HepG2 (cell line): Measurements from ENCODE around the gene TSC22D4. TPM values are rescaled to one million over a fixed set of nuclear protein-coding genes. Genes with fewer than 3 reads are reported as not detected.

Source experiments
- ATAC-seq: fragments of 200-7000 bp; cut with Tn5 transposase; 3 replicates; pipeline ENCODE4 v1.9.1; 2020; ENCODE audit warnings: mild to moderate bottlenecking, moderate library complexity
- BruUV-seq: library from RNA; stranded (reverse); fragments of 400-500 nt; replicated peaks from 2 replicates; lab custom pipeline; 2021; lab: Mats Ljungman, UMichigan
- CTCF ChIA-PET: fragments of 300-600 bp; formaldehyde crosslinking; extraction: SDS; loops from one replicate; lab custom pipeline; 2021; ENCODE audit warnings: low total read pairs, inconsistent platforms, low intra/inter-chr PET ratio; lab: Yijun Ruan, JAX
- POLR2A ChIA-PET: fragments of 350-600 bp; sonication (Branson Sonifier 250); formaldehyde crosslinking; loops from one replicate; lab custom pipeline; 2020; ENCODE audit warnings: antibody characterized with exemption, inconsistent platforms; lab: Yijun Ruan, JAX
- DNase-seq: peaks from one replicate; pipeline ENCODE4 v3.0.0-alpha.2; 2015; ENCODE audit warnings: low spot score
- FAIRE-seq: peaks from 3 replicates; lab custom pipeline; 2011; peaks lifted over from hg19 to GRCh38; lab: Jason Lieb, UNC
- H2AFZ ChIP-seq: one replicate; pipeline ENCODE4 v1.6.1; 2011; ENCODE audit warnings: low read length, inconsistent platforms
- H3K27ac ChIP-seq: fragments of 300-600 bp; 3 replicates; pipeline ENCODE4 v1.8.0; 2011; ENCODE audit warnings: mixed run types, mild to moderate bottlenecking, mixed read lengths, low read length, inconsistent platforms; ENCODE audit not compliant: insufficient read depth; ENCODE audit errors: extremely low read length
- H3K27me3 ChIP-seq, 2 experiments: fragments of 200-600 bp in 1 of 2; 2 replicates in 1 of 2; 3 replicates in 1 of 2; pipeline versions ENCODE4 v1.6.0 to v1.8.0; 2011; ENCODE audit warnings: low read length in 2 of 2, mild to moderate bottlenecking in 2 of 2, moderate library complexity in 2 of 2, inconsistent platforms in 1 of 2; ENCODE audit not compliant: insufficient read depth in 2 of 2, control insufficient read depth in 1 of 2
- H3K36me3 ChIP-seq, 2 experiments: fragments of 200-600 bp in 1 of 2; replicated peaks in 1 of 2; 2 replicates in 1 of 2; 3 replicates in 1 of 2; pipeline versions ENCODE4 v1.5.1 to v1.8.0; 2011; ENCODE audit warnings: low read length in 2 of 2, inconsistent platforms in 1 of 2; ENCODE audit not compliant: insufficient read depth in 2 of 2, control insufficient read depth in 1 of 2
- H3K4me1 ChIP-seq: 2 replicates; pipeline ENCODE4 v1.5.1; 2012; ENCODE audit warnings: low read length, inconsistent platforms; ENCODE audit not compliant: insufficient read depth
- H3K4me2 ChIP-seq: 2 replicates; pipeline ENCODE4 v1.6.0; 2011; ENCODE audit warnings: low read depth, low read length, inconsistent platforms
- H3K4me3 ChIP-seq, 3 experiments: fragments of 200-600 bp in 1 of 3; sonication (generic), shearing (Covaris generic) in 1 of 3; replicated peaks in 1 of 3; 2 replicates each; pipeline ENCODE4 v1.5.1; 2011 to 2016; ENCODE audit warnings: low read length in 3 of 3, inconsistent platforms in 2 of 3, low read depth in 2 of 3, mild to moderate bottlenecking in 2 of 3, control low read depth in 1 of 3, mixed read lengths in 1 of 3; ENCODE audit not compliant: insufficient read depth in 1 of 3
- H3K79me2 ChIP-seq: one replicate; pipeline ENCODE4 v1.6.1; 2011; ENCODE audit warnings: low read length, inconsistent platforms; ENCODE audit not compliant: insufficient read depth
- H3K9ac ChIP-seq: 2 replicates; pipeline ENCODE4 v1.6.0; 2011; ENCODE audit warnings: mild to moderate bottlenecking, low read depth, low read length, inconsistent platforms; ENCODE audit not compliant: insufficient read depth
- H3K9me3 ChIP-seq: 2 replicates; pipeline ENCODE4 v1.5.1; 2012; ENCODE audit warnings: mild to moderate bottlenecking, low read length
- H4K20me1 ChIP-seq: 2 replicates; pipeline ENCODE4 v1.6.0; 2011; ENCODE audit warnings: inconsistent platforms, mild to moderate bottlenecking, low read length, moderate library complexity; ENCODE audit not compliant: insufficient read depth
- ARID5B ChIP-seq: IDR thresholded peaks from 2 replicates; pipeline ENCODE4 v1.4.0; 2020; ENCODE audit warnings: mild to moderate bottlenecking, missing genetic modification reagents
- BORCS8-MEF2B ChIP-seq: sonication (generic); formaldehyde crosslinking; IDR thresholded peaks from 2 replicates; pipeline ENCODE4 v1.8.0; 2022; ENCODE audit warnings: mild to moderate bottlenecking, missing genetic modification reagents
- EHMT2 ChIP-seq: fragments of 200-600 bp; sonication (generic); IDR thresholded peaks from 2 replicates; pipeline ENCODE4 v1.7.0; 2017; ENCODE audit warnings: antibody characterized with exemption, low read depth, low read length, borderline replicate concordance
- HNRNPLL ChIP-seq: fragments of 200-400 bp; formaldehyde crosslinking; IDR thresholded peaks from 2 replicates; pipeline ENCODE4 v1.6.1; 2017; ENCODE audit warnings: mild to moderate bottlenecking, low read depth, low read length; ENCODE audit not compliant: poor library complexity, severe bottlenecking
- NKX3-1 ChIP-seq: sonication (generic); formaldehyde crosslinking; IDR thresholded peaks from 2 replicates; pipeline ENCODE4 v1.5.0; 2020; ENCODE audit warnings: missing genetic modification reagents
- SSRP1 ChIP-seq: IDR thresholded peaks from 2 replicates; pipeline ENCODE4 v1.6.1; 2016; ENCODE audit warnings: control low read depth
- ZC3H13 ChIP-seq: sonication (generic); formaldehyde crosslinking; IDR thresholded peaks from 2 replicates; pipeline ENCODE4 v1.8.1; 2023; ENCODE audit warnings: mild to moderate bottlenecking, missing genetic modification reagents, moderate library complexity
- ZNF281 ChIP-seq: sonication (generic); formaldehyde crosslinking; IDR thresholded peaks from 2 replicates; pipeline ENCODE4 v1.4.0; 2020; ENCODE audit warnings: missing genetic modification reagents, borderline replicate concordance
- ZNF367 ChIP-seq: sonication (generic); formaldehyde crosslinking; IDR thresholded peaks from 2 replicates; pipeline ENCODE4 v1.4.0; 2020; ENCODE audit warnings: missing genetic modification reagents, borderline replicate concordance
- ZNF614 ChIP-seq: IDR thresholded peaks from 2 replicates; pipeline ENCODE4 v1.6.1; 2018; ENCODE audit warnings: missing biosample characterization, missing genetic modification reagents, inconsistent platforms, borderline replicate concordance
- WGBS: methylation state at CpG from one replicate; pipeline ENCODE4 v1.1.6; 2017; ENCODE audit warnings: low lambda C conversion rate; 5-methylcytosine and 5-hydroxymethylcytosine counted together
- in situ Hi-C: cut with HindIII; loops from 2 replicates; pipeline ENCODE4 v1.10.0; 2017; ENCODE audit warnings: low pct_unique_long_range_greater_than_20kb; ENCODE audit not compliant: extremely low pct_ligation_motif_present
- intact Hi-C: fragments of 100-400 bp; cut with micrococcal nuclease; formaldehyde crosslinking; loops from one replicate; pipeline ENCODE4 v1.10.0; 2022; ENCODE audit not compliant: unreplicated experiment
- polyA plus RNA-seq, 8 experiments: library from polyadenylated mRNA; depleted of rRNA in 3 of 8; stranded (reverse) in 7 of 8; unstranded in 1 of 8; fragments of >200 nt; fragmentation: Illumina TruSeq in 4 of 8; extraction: Trizol in 4 of 8; gene quantifications; 2 replicates each; pipeline versions ENCODE4 v1.2.1 to v1.2.3, GENCODE V29; 2011 to 2016; ENCODE audit warnings: low read depth in 4 of 8, missing spikeins in 1 of 8, mixed read lengths in 1 of 8; ENCODE audit not compliant: insufficient read depth in 1 of 8
- total RNA-seq, 5 experiments: library from RNA; depleted of rRNA; stranded (reverse); fragments of >200 nt; fragmentation: Illumina TruSeq; extraction: Trizol; gene quantifications; 2 replicates each; pipeline ENCODE4 v1.2.3, GENCODE V29; 2016; ENCODE audit warnings: low read depth in 1 of 5
- TF ChIP-seq, protein P1 (sequence below): sonication (generic); formaldehyde crosslinking; IDR thresholded peaks from 2 replicates; pipeline ENCODE4 v1.4.0; 2020; ENCODE audit warnings: missing genetic modification reagents, borderline replicate concordance

Gene TSC22D4
- total and polyA plus RNA-seq, 2 of the 13 experiments (the other 11 are each of a cell fraction or from before 2014, with no cell fraction given), result 7.7 to 8.7 TPM

- ATAC-seq (no peak), FAIRE-seq (no peak), DNase-seq (no peak)
- H3K4me3 ChIP-seq, result no peak overlapping the region
- intact Hi-C loops (no loop called here), in situ Hi-C loops (no loop called here)
- H3K9ac ChIP-seq, result no peak overlapping the region
- H3K4me1 ChIP-seq, result peaks cover 66% of the 10 kb centered on the region
- no peaks in the 10 kb centered on the region for H3K9me3 ChIP-seq
- no peaks in the 10 kb centered on the region; the same call in 1 of the 2 replicates for H4K20me1 ChIP-seq
- H2AFZ ChIP-seq, result no peak overlapping the region
- 91% methylated on average over 10 of the region's 10 CpGs for WGBS
- no peak overlapping the region for H3K4me2 ChIP-seq
- ChIA-PET POLR2A (interaction anchor here (0.7 to 5.0 kb wide), 3 partner anchors 12 to 21 kb away, joined by 3 to 72 read pairs (median 4); no protein-coding TSS in a partner anchor), CTCF (no interaction called here)
- H3K27ac ChIP-seq, result no peak overlapping the region
- no TSS peak for BruUV-seq
- H3K27me3 ChIP-seq, result no peaks in the 10 kb centered on the region; a peak in 1 of 5 replicates
- peaks cover 5 to 30% of the 10 kb centered on the region in 2 experiments for H3K36me3 ChIP-seq
- peaks cover 37% of the 10 kb centered on the region for H3K79me2 ChIP-seq
- TF ChIP-seq BORCS8-MEF2B (CRISPR knock-in tag), result no peak
- no peak for TF ChIP-seq ARID5B
- peak; percentile 52; the same call in 1 of the 2 replicates for TF ChIP-seq ZNF281 (CRISPR knock-in tag)
- 0 out of 2 replicates have a peak, but pooled peaks have one; percentile 37 for TF ChIP-seq ZC3H13 (CRISPR knock-in tag)
- no peak for TF ChIP-seq ZNF614 (CRISPR knock-in tag)
- TF ChIP-seq, protein P1, sequence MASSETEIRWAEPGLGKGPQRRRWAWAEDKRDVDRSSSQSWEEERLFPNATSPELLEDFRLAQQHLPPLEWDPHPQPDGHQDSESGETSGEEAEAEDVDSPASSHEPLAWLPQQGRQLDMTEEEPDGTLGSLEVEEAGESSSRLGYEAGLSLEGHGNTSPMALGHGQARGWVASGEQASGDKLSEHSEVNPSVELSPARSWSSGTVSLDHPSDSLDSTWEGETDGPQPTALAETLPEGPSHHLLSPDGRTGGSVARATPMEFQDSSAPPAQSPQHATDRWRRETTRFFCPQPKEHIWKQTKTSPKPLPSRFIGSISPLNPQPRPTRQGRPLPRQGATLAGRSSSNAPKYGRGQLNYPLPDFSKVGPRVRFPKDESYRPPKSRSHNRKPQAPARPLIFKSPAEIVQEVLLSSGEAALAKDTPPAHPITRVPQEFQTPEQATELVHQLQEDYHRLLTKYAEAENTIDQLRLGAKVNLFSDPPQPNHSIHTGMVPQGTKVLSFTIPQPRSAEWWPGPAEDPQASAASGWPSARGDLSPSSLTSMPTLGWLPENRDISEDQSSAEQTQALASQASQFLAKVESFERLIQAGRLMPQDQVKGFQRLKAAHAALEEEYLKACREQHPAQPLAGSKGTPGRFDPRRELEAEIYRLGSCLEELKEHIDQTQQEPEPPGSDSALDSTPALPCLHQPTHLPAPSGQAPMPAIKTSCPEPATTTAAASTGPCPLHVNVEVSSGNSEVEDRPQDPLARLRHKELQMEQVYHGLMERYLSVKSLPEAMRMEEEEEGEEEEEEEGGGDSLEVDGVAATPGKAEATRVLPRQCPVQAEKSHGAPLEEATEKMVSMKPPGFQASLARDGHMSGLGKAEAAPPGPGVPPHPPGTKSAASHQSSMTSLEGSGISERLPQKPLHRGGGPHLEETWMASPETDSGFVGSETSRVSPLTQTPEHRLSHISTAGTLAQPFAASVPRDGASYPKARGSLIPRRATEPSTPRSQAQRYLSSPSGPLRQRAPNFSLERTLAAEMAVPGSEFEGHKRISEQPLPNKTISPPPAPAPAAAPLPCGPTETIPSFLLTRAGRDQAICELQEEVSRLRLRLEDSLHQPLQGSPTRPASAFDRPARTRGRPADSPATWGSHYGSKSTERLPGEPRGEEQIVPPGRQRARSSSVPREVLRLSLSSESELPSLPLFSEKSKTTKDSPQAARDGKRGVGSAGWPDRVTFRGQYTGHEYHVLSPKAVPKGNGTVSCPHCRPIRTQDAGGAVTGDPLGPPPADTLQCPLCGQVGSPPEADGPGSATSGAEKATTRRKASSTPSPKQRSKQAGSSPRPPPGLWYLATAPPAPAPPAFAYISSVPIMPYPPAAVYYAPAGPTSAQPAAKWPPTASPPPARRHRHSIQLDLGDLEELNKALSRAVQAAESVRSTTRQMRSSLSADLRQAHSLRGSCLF (CRISPR knock-in tag), result no peak
- peak; percentile 94 for TF ChIP-seq SSRP1 (CRISPR knock-in tag)
- TF ChIP-seq NKX3-1 (CRISPR knock-in tag), result no peak
- TF ChIP-seq HNRNPLL, result no peak
- TF ChIP-seq ZNF367 (CRISPR knock-in tag), result no peak
- no peak for TF ChIP-seq EHMT2
Measured at GRCh38 chr7:100433592-100434296, 45.3 kb downstream of the TSC22D4 start.
